Effector CD4-positive, alpha-beta T cell (primary cell): ENCODE results near the gene AJM1.
"Not testable (repeated sequence)": the region's sequence is repeated elsewhere in the genome, so short reads cannot be mapped to it uniquely, and the experiment has no call there.

Source experiments
- DNase-seq: peaks from one replicate; pipeline ENCODE4 v3.0.0-alpha.2; 2020

AJM1 gene

GRCh38 chr9:136881691-136882108, 39.4 kb downstream of the AJM1 start:
- DNase-seq = no peak

GRCh38 chr9:136882109-136882946, 40.0 kb downstream of the AJM1 start:
- DNase-seq = peak; percentile 85

GRCh38 chr9:136882947-136883283, 40.6 kb downstream of the AJM1 start:
- not testable (repeated sequence) for DNase-seq

- not testable (repeated sequence) for DNase-seq
Observed at GRCh38 chr9:136883670-136884069, 41.4 kb downstream of the AJM1 start.

- DNase-seq = peak; percentile 96
Observed at GRCh38 chr9:136885950-136886578, 43.8 kb downstream of the AJM1 start, which contains the start of gene TRAF2. TSS of gene TRAF2 (plus strand) at chr9:136886516. CDS start at chr9:136898741, 12,225 bp downstream.

GRCh38 chr9:136886610-136887597, 44.6 kb downstream of the AJM1 start:
- DNase-seq = peak; percentile 70

GRCh38 chr9:136888454-136888853, 46.2 kb downstream of the AJM1 start:
- no peak for DNase-seq

GRCh38 chr9:136889858-136890257, 47.6 kb downstream of the AJM1 start:
- no peak for DNase-seq

GRCh38 chr9:136890661-136891060, 48.4 kb downstream of the AJM1 start:
- no peak for DNase-seq
